Osteoblast (primary cell): ENCODE measurements around the gene FBLN1. TPM values are rescaled to one million over a fixed set of nuclear protein-coding genes. Genes with fewer than 3 reads are reported as not detected.

Experiments
- DNase-seq: peaks from one replicate; pipeline ENCODE4 v3.0.0; 2011; ENCODE audit warnings: low spot score, mixed read lengths; ENCODE audit not compliant: insufficient read length; ENCODE audit errors: missing footprints
- H2AFZ ChIP-seq: 2 replicates; pipeline ENCODE4 v1.6.0; 2011; ENCODE audit warnings: mild to moderate bottlenecking, low read length
- H3K27ac ChIP-seq: 2 replicates; pipeline ENCODE4 v1.5.1; 2011; ENCODE audit warnings: mild to moderate bottlenecking, low read depth, low read length, moderate library complexity
- H3K27me3 ChIP-seq: 2 replicates; pipeline ENCODE4 v1.6.0; 2012; ENCODE audit warnings: mild to moderate bottlenecking, control low read depth, inconsistent platforms, low read length, moderate library complexity; ENCODE audit not compliant: insufficient read depth
- H3K36me3 ChIP-seq: 2 replicates; pipeline ENCODE4 v1.5.1; 2011; ENCODE audit warnings: mild to moderate bottlenecking, low read length, control low read depth, moderate library complexity; ENCODE audit not compliant: insufficient read depth
- H3K4me1 ChIP-seq: 2 replicates; pipeline ENCODE4 v1.5.1; 2011; ENCODE audit warnings: mild to moderate bottlenecking, low read length, control low read depth, moderate library complexity; ENCODE audit not compliant: insufficient read depth
- H3K4me2 ChIP-seq: 2 replicates; pipeline ENCODE4 v1.6.0; 2011; ENCODE audit warnings: mild to moderate bottlenecking, low read length; ENCODE audit not compliant: insufficient read depth
- H3K4me3 ChIP-seq: fragments of 200-600 bp; sonication (generic); 3 replicates; pipeline ENCODE4 v1.5.1; 2012; ENCODE audit warnings: mild to moderate bottlenecking, low read length, inconsistent platforms; ENCODE audit not compliant: insufficient read depth
- H3K79me2 ChIP-seq: 2 replicates; pipeline ENCODE4 v1.6.0; 2012; ENCODE audit warnings: mild to moderate bottlenecking, low read length, control low read depth, inconsistent platforms; ENCODE audit not compliant: insufficient read depth
- H3K9me3 ChIP-seq: 2 replicates; pipeline ENCODE4 v1.5.1; 2011; ENCODE audit warnings: low read depth, low read length, control low read depth
- H4K20me1 ChIP-seq: 2 replicates; pipeline ENCODE4 v1.6.0; 2012; ENCODE audit warnings: mild to moderate bottlenecking, low read length, control low read depth; ENCODE audit not compliant: insufficient read depth
- CTCF ChIP-seq: IDR thresholded peaks from 2 replicates; pipeline ENCODE4 v1.5.1; 2011; ENCODE audit warnings: mild to moderate bottlenecking, low read depth, low read length, moderate library complexity; ENCODE audit errors: extremely low read depth
- total RNA-seq: library from RNA; depleted of rRNA; stranded (reverse); fragments of >200 nt; gene quantifications from 2 replicates; pipeline ENCODE4 v1.2.3, GENCODE V29; 2012

Gene FBLN1
- total RNA-seq, 1 donor: 88.3 TPM

- Histone ChIP-seq H3K4me3 (no peak overlapping the region), H3K4me2 (no peak overlapping the region), H3K79me2 (peaks cover 20% of the 10 kb centered on the region), H4K20me1 (peaks cover 9% of the 10 kb centered on the region), H3K27me3 (no peaks in the 10 kb centered on the region), H3K9me3 (no peaks in the 10 kb centered on the region), H3K36me3 (no peaks in the 10 kb centered on the region), H3K27ac (no peak overlapping the region), H3K4me1 (peaks cover 7% of the 10 kb centered on the region), H2AFZ (no peak overlapping the region)
- DNase-seq: peak; percentile 55
- no peak for TF ChIP-seq CTCF
Observed at GRCh38 chr22:45516923-45517675, 14.4 kb downstream of the FBLN1 start.

GRCh38 chr22:45518136-45518535, 15.5 kb downstream of the FBLN1 start:
- Histone ChIP-seq H3K4me3 (no peak overlapping the region), H3K9me3 (no peaks in the 10 kb centered on the region), H3K4me2 (no peak overlapping the region), H3K36me3 (no peaks in the 10 kb centered on the region), H3K27me3 (no peaks in the 10 kb centered on the region), H3K4me1 (no peaks in the 10 kb centered on the region), H3K27ac (no peak overlapping the region), H4K20me1 (peaks cover 9% of the 10 kb centered on the region), H2AFZ (no peak overlapping the region), H3K79me2 (peaks cover 16% of the 10 kb centered on the region)
- no peak for DNase-seq
- no peak for TF ChIP-seq CTCF

DNA sequence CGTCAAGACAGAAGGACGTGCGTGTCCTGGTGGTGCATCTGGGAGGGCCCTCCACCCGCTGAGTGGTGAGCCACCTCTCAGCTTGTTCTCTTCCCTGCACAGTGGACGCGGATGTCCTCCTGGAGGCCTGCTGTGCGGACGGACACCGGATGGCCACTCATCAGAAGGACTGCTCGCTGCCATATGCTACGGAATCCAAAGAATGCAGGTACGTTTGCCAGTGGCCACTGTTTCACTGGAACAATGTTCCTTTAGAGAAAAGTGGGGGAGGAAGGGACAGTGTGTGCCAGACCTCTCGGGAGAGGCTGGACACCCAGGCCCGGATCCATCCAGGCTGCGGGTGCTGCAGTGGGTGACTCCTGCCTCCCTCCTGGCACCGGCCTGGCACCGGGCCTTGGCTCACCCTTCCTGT, 15.9 kb downstream of the FBLN1 start:
- no peak for TF ChIP-seq CTCF
- peak; percentile 50 for DNase-seq
- no peak overlapping the region for H3K4me2 ChIP-seq
- H3K27me3 ChIP-seq: no peaks in the 10 kb centered on the region
- no peak overlapping the region for H3K4me3 ChIP-seq
- H3K9me3 ChIP-seq: no peaks in the 10 kb centered on the region
- peaks cover 9% of the 10 kb centered on the region for H4K20me1 ChIP-seq
- no peaks in the 10 kb centered on the region for H3K36me3 ChIP-seq
- no peaks in the 10 kb centered on the region for H3K4me1 ChIP-seq
- H3K79me2 ChIP-seq: peaks cover 11% of the 10 kb centered on the region
- no peak overlapping the region for H3K27ac ChIP-seq
- H2AFZ ChIP-seq: no peak overlapping the region

GRCh38 chr22:45521178-45521577, 18.5 kb downstream of the FBLN1 start:
- DNase-seq: no peak
- no peaks in the 10 kb centered on the region for H3K4me1 ChIP-seq
- no peaks in the 10 kb centered on the region for H3K9me3 ChIP-seq
- no peak for TF ChIP-seq CTCF
- H2AFZ ChIP-seq: no peak overlapping the region
- no peak overlapping the region for H3K27ac ChIP-seq
- H3K4me3 ChIP-seq: no peak overlapping the region
- H3K4me2 ChIP-seq: no peak overlapping the region
- no peaks in the 10 kb centered on the region for H3K79me2 ChIP-seq
- H3K27me3 ChIP-seq: no peaks in the 10 kb centered on the region
- H4K20me1 ChIP-seq: peaks cover 9% of the 10 kb centered on the region
- no peaks in the 10 kb centered on the region for H3K36me3 ChIP-seq
